Left cardiac atrium (tissue), 4 donors: ENCODE measurements around the gene TRMT13. TPM values are rescaled to one million over a fixed set of nuclear protein-coding genes. Genes with fewer than 3 reads are reported as not detected.
A peak's percentile ranks its signal among the peaks of the same experiment; 100 is the strongest.
"Not testable (repeated sequence)": the region's sequence is repeated elsewhere in the genome, so short reads cannot be mapped to it uniquely, and the experiment has no call there.

ENCODE experiments used
- ATAC-seq, 2 donors: fragments of 200-7000 bp; cut with Tn5 transposase; one replicate each; pipeline ENCODE4 v1.9.1; 2020; ENCODE audit warnings: mild to moderate bottlenecking in 2 of 2, moderate library complexity in 2 of 2
- DNase-seq: peaks from one replicate; pipeline ENCODE4 v3.0.0-alpha.2; 2020
- intact Hi-C, 2 donors: fragments of 100-400 bp; cut with DNase I; formaldehyde crosslinking; loops; one replicate each; pipeline versions ENCODE4 v1.14.1 to v1.15.1; 2022 to 2023
- total RNA-seq, 2 donors: library from RNA; stranded (reverse); fragmentation: NEBNext Ultra II Directional; extraction: Animal tissue kit (Norgen Biotek cat#: 25700); gene quantifications; one replicate each; pipeline ENCODE4 v1.2.1, GENCODE V29; 2021
- donor health status: DM: no; HTN: yes; CAD: no.
- donor health status: DM: no; HTN: yes; CAD: no; lungs with severe emphysema.
- donor health status: DM: yes; HTN: yes; CAD: no.
- donor health status: Dilated cardiomyopathy.

TRMT13 gene
- total RNA-seq, 2 donors from 2014 or later: 6.9 to 10.3 TPM

- DNase-seq (no peak), ATAC-seq (no peak)
- intact Hi-C loops: loop anchor here in 1 of 2 donors (10.0 kb wide), 1 partner anchor 113 kb away; the partner anchor contains the start of gene RTCA
Observed at GRCh38 chr1:100151679-100152078, 18.7 kb downstream of the TRMT13 start.

- DNase-seq (no peak), ATAC-seq (no peak)
- intact Hi-C loops: loop anchor here in 1 of 2 donors (10.0 kb wide), 1 partner anchor 113 kb away; the partner anchor contains the start of gene RTCA
Observed at GRCh38 chr1:100152271-100152670, 19.3 kb downstream of the TRMT13 start.

GRCh38 chr1:100162881-100163280 lies 29.9 kb downstream of the TRMT13 start:
- DNase-seq (no peak), ATAC-seq (no peak)
- intact Hi-C loops: no loop called here

- ATAC-seq (peak; percentile 47 to 61), DNase-seq (no peak)
- intact Hi-C loops: no loop called here
Observed at GRCh38 chr1:100164216-100164615, 31.3 kb downstream of the TRMT13 start.

- ATAC-seq (no peak), DNase-seq (no peak)
- intact Hi-C loops: no loop called here
Observed at GRCh38 chr1:100164702-100165101, 31.7 kb downstream of the TRMT13 start.

GRCh38 chr1:100168051-100168450 lies 35.1 kb downstream of the TRMT13 start:
- intact Hi-C loops: no loop called here
- ATAC-seq: no peak
- no peak for DNase-seq

GRCh38 chr1:100177295-100178041 lies 44.5 kb downstream of the TRMT13 start:
- intact Hi-C loops: no loop called here
- DNase-seq (no peak), ATAC-seq (no peak)

GRCh38 chr1:100178091-100178490 lies 45.1 kb downstream of the TRMT13 start, which contains the start of gene LRRC39:
TSS of gene LRRC39 (minus strand) at chr1:100178256. CDS start at chr1:100168516, 9,740 bp downstream.
- intact Hi-C loops: no loop called here
- DNase-seq (no peak), ATAC-seq (peak; percentile 48 to 82)

- intact Hi-C loops: no loop called here
Observed at GRCh38 chr1:100183370-100183769, 50.4 kb downstream of the TRMT13 start.

GRCh38 chr1:100184536-100184935 lies 51.6 kb downstream of the TRMT13 start:
- ATAC-seq: no peak
- intact Hi-C loops: no loop called here
- DNase-seq: no peak

More at GRCh38 chr1:100183370-100183769, 50.4 kb downstream of the TRMT13 start:
- DNase-seq: no peak
- ATAC-seq: no peak

- peak; percentile 80 to 86 for ATAC-seq
- DNase-seq: peak; percentile 67
- intact Hi-C loops: no loop called here
Observed at GRCh38 chr1:100187912-100188311, 54.9 kb downstream of the TRMT13 start.

GRCh38 chr1:100188617-100189016 lies 55.7 kb downstream of the TRMT13 start:
- intact Hi-C loops: no loop called here
- peak; percentile 82 to 91 for ATAC-seq
- no peak for DNase-seq

GRCh38 chr1:100198596-100198995 lies 65.6 kb downstream of the TRMT13 start:
- intact Hi-C loops: no loop called here
- ATAC-seq: no peak
- DNase-seq: no peak

- ATAC-seq, DNase-seq, intact Hi-C loops: not testable (repeated sequence)
Observed at GRCh38 chr1:100200060-100200459, 67.1 kb downstream of the TRMT13 start.

Other genes with a start within 250 kb of the TRMT13 start
- gene SLC35A3, start 163.2 kb upstream of the TRMT13 start, total RNA-seq: 1 to 10 TPM; 9.6 to 9.7 TPM
- 1 to 10 TPM; 1.3 to 2.2 TPM for gene SASS6, start 233 bp upstream of the TRMT13 start, total RNA-seq
- 100 to 1,000 TPM in 1 of 2 donors, 10 to 100 TPM in 1; 61.2 to 102 TPM for gene LRRC39, start 45.1 kb downstream of the TRMT13 start, total RNA-seq
- gene DBT, start 116.7 kb downstream of the TRMT13 start, total RNA-seq: 10 to 100 TPM; 16.7 to 22.4 TPM
- 10 to 100 TPM; 30.3 to 31.8 TPM for gene RTCA, start 133.1 kb downstream of the TRMT13 start, total RNA-seq
- gene CDC14A, start 219.3 kb downstream of the TRMT13 start, total RNA-seq: 1 to 10 TPM; 4.5 to 4.7 TPM